Calu3 (cell line): ENCODE measurements around the gene WBP1L. TPM values are rescaled to one million over a fixed set of nuclear protein-coding genes. Genes with fewer than 3 reads are reported as not detected.

Experiments
- BruUV-seq: library from RNA; stranded (reverse); fragments of 400-500 nt; replicated peaks from 2 replicates; lab custom pipeline; 2021; lab: Mats Ljungman, UMichigan
- CTCF ChIA-PET: fragments of 300-600 bp; sonication (Branson Sonifier 250); formaldehyde crosslinking; loops from one replicate; lab custom pipeline; 2022; ENCODE audit warnings: antibody characterized with exemption; lab: Charles Lee
- DNase-seq: peaks from one replicate; pipeline ENCODE4 v3.0.0; 2022
- H3K27ac Mint-ChIP-seq: one replicate; pipeline ENCODE4 v1.8.0; 2022; ENCODE audit warnings: mixed read lengths; ENCODE audit not compliant: unreplicated experiment
- H3K27me3 Mint-ChIP-seq: one replicate; pipeline ENCODE4 v1.8.0; 2022; ENCODE audit warnings: mixed read lengths; ENCODE audit not compliant: unreplicated experiment
- H3K36me3 Mint-ChIP-seq: one replicate; pipeline ENCODE4 v1.8.0; 2022; ENCODE audit warnings: mild to moderate bottlenecking, moderate library complexity, mixed read lengths; ENCODE audit not compliant: insufficient read depth, unreplicated experiment
- H3K4me1 Mint-ChIP-seq: one replicate; pipeline ENCODE4 v1.8.0; 2022; ENCODE audit warnings: mild to moderate bottlenecking, low read depth, mixed read lengths; ENCODE audit not compliant: unreplicated experiment
- H3K4me3 Mint-ChIP-seq: one replicate; pipeline ENCODE4 v1.8.0; 2022; ENCODE audit warnings: mild to moderate bottlenecking, low read depth, moderate library complexity, mixed read lengths; ENCODE audit not compliant: unreplicated experiment
- H3K9me3 Mint-ChIP-seq: one replicate; pipeline ENCODE4 v1.8.0; 2022; ENCODE audit warnings: low read depth, mixed read lengths; ENCODE audit not compliant: unreplicated experiment
- intact Hi-C: fragments of 100-400 bp; cut with micrococcal nuclease; formaldehyde crosslinking; loops from one replicate; pipeline ENCODE4 v1.10.0; 2022; ENCODE audit not compliant: unreplicated experiment
- total RNA-seq: library from RNA; stranded (reverse); gene quantifications from 2 replicates; pipeline ENCODE4 v1.2.3, GENCODE V29; 2022
- TF ChIP-seq, protein P1 (sequence below): fragments of 200-600 bp; IDR thresholded peaks from one replicate; pipeline ENCODE4 v1.8.0; 2022; ENCODE audit warnings: antibody characterized with exemption; ENCODE audit not compliant: unreplicated experiment

WBP1L gene
- total RNA-seq, 1 experiment from 2014 or later, result 19.9 TPM

DNA sequence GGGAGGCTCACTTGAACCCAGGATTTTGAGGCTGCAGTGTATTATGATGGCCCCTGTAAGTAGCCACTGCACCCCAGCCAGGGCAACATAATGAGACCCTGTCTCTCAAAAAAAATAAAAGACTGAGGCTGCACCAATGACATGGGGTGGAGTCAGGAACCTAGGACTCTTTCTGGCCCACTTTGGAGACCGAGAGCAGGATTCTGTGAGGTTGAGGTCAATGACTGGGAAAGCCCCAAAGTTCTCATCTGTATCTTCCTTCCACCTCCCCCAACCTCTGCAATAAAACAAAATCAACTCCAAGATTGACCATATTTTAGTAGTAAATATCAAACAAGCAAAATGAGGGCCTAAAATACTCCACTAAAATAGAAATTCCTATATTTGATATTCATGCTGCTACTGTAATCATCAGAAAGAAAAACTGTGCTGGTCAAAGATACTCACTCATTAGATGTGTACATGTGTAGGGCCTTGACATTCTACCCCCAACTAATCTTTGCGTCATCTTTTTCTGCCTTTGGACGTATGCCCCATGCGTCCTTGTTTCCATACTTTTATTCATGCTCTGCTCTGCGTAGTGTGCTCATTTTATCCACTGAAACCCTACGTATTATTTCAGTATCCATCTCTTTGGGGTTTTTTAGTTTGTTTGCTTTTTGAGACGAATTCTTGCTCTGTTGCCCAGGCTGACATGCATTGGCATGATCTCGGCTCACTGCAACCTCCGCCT is 23.8 kb downstream of the WBP1L start:
- no peaks in the 10 kb centered on the region for H3K36me3 Mint-ChIP-seq
- intact Hi-C loops, result no loop called here
- H3K27ac Mint-ChIP-seq, result no peak overlapping the region
- H3K4me3 Mint-ChIP-seq, result no peak overlapping the region
- TF ChIP-seq, protein P1, sequence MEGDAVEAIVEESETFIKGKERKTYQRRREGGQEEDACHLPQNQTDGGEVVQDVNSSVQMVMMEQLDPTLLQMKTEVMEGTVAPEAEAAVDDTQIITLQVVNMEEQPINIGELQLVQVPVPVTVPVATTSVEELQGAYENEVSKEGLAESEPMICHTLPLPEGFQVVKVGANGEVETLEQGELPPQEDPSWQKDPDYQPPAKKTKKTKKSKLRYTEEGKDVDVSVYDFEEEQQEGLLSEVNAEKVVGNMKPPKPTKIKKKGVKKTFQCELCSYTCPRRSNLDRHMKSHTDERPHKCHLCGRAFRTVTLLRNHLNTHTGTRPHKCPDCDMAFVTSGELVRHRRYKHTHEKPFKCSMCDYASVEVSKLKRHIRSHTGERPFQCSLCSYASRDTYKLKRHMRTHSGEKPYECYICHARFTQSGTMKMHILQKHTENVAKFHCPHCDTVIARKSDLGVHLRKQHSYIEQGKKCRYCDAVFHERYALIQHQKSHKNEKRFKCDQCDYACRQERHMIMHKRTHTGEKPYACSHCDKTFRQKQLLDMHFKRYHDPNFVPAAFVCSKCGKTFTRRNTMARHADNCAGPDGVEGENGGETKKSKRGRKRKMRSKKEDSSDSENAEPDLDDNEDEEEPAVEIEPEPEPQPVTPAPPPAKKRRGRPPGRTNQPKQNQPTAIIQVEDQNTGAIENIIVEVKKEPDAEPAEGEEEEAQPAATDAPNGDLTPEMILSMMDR, result no peak
- no peaks in the 10 kb centered on the region for H3K4me1 Mint-ChIP-seq
- H3K27me3 Mint-ChIP-seq, result no peaks in the 10 kb centered on the region
- no TSS peak for BruUV-seq
- CTCF ChIA-PET, result interaction anchor here (0.6 kb wide), 1 partner anchor 312 kb away, joined by 3 read pairs; no protein-coding TSS in a partner anchor
- DNase-seq, result no peak
- H3K9me3 Mint-ChIP-seq, result no peaks in the 10 kb centered on the region

DNA sequence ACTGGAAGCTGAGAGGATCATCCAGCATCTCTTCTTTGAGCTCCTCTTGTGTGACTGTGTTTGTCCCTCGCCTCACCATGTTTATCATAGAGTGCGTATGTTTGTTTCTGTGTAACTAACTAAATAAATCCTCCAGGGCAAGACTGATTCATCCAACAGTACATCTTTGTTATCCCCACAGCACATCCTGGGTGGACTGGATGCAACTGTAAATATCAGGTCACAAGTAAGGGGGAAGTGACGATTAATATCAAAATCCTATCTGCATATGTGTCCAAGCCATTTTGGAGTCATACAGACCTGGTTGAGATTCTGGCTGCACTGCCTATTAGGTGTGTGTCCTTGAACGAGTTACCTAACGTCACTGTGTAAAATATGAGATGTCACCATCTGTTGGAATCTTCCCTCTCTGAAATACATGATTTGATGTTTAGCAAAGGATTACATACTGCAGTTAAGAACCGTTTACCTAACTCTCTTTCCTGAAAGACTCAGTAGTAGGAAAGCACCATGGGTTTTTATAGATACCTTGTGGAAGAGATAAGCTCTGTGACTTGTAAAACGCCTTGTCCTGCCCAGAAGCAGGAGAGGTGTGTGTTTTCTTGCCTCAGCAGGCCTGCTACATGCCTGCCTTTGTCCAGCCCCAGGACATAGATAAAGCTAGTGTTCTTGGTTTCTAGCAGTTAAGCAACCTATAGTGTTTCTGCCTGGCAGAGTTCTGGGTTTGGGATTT is 25.8 kb downstream of the WBP1L start:
- CTCF ChIA-PET, result interaction anchor here (0.5 kb wide), 1 partner anchor 110 kb away, joined by 3 read pairs; no protein-coding TSS in a partner anchor
- BruUV-seq, result no TSS peak
- TF ChIP-seq, protein P1, result no peak
- H3K4me3 Mint-ChIP-seq, result no peak overlapping the region
- H3K36me3 Mint-ChIP-seq, result no peaks in the 10 kb centered on the region
- no peak for DNase-seq
- H3K27me3 Mint-ChIP-seq, result no peaks in the 10 kb centered on the region
- no peaks in the 10 kb centered on the region for H3K9me3 Mint-ChIP-seq
- no peak overlapping the region for H3K27ac Mint-ChIP-seq
- intact Hi-C loops, result no loop called here
- H3K4me1 Mint-ChIP-seq, result no peaks in the 10 kb centered on the region

DNA sequence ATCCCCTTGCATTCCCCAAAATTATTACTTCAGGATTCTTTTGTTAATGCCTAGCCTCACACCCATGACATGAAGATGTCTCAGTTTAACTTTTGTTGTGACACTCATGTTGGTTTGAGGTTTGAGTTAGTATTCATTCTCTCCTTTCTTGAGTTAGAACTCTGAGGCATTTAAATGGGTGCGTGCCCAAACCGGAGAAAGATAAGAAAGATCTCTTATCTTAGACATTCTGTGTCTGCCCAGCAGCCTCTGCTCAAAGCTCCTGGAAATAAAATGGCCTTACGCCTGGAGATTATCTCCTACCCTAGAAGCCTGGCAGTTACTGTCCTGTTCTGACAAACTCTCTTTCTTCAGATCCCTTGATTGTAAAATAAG is 26.3 kb downstream of the WBP1L start:
- no peak for DNase-seq
- BruUV-seq, result no TSS peak
- no peaks in the 10 kb centered on the region for H3K36me3 Mint-ChIP-seq
- CTCF ChIA-PET, result no interaction called here
- TF ChIP-seq, protein P1, result no peak
- no peaks in the 10 kb centered on the region for H3K9me3 Mint-ChIP-seq
- no peaks in the 10 kb centered on the region for H3K4me1 Mint-ChIP-seq
- no peaks in the 10 kb centered on the region for H3K27me3 Mint-ChIP-seq
- no peak overlapping the region for H3K27ac Mint-ChIP-seq
- intact Hi-C loops, result no loop called here
- H3K4me3 Mint-ChIP-seq, result no peak overlapping the region

DNA sequence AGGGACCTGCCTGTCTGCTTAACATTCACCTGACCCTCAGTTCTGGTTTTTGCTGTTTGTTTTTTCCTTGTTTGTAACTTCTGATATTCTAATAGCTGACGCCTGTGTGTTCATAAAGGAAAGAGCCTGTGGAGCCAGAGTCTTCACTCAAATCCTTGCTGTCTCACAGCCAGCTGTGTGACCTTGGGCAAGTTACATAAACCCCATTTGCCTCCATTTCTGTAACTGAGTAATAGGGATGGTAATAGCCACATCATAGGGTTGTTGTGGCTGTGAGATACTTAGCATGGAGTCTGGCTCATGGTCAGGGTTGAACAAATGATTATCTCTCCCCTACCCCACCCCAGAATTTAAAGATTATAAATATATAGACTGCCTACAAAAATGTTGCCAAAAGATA is 27.0 kb downstream of the WBP1L start:
- no peak for DNase-seq
- no peaks in the 10 kb centered on the region for H3K4me1 Mint-ChIP-seq
- H3K36me3 Mint-ChIP-seq, result no peaks in the 10 kb centered on the region
- BruUV-seq, result no TSS peak
- intact Hi-C loops, result no loop called here
- H3K27me3 Mint-ChIP-seq, result no peaks in the 10 kb centered on the region
- no peaks in the 10 kb centered on the region for H3K9me3 Mint-ChIP-seq
- CTCF ChIA-PET, result no interaction called here
- TF ChIP-seq, protein P1, result no peak
- no peak overlapping the region for H3K27ac Mint-ChIP-seq
- H3K4me3 Mint-ChIP-seq, result no peak overlapping the region
